Esophagus mucosa (tissue), 1 donor: Measurements from ENCODE around the gene LHFPL2. TPM values are rescaled to one million over a fixed set of nuclear protein-coding genes. Genes with fewer than 3 reads are reported as not detected.
"Not testable (repeated sequence)": the region's sequence is repeated elsewhere in the genome, so short reads cannot be mapped to it uniquely, and the experiment has no call there.

Experiments used
- ATAC-seq: fragments of 200-7000 bp; cut with Tn5 transposase; one replicate; pipeline ENCODE4 v1.9.1; 2020
- total RNA-seq: library from RNA; stranded (reverse); gene quantifications from one replicate; pipeline ENCODE4 v1.2.4, GENCODE V29; 2023
- donor health status: DM: yes; HTN: yes; CAD: no.

The LHFPL2 gene
- total RNA-seq, 1 donor from 2014 or later: 3.7 TPM

- ATAC-seq: no peak
Observed at GRCh38 chr5:78639791-78640190, 8.8 kb downstream of the LHFPL2 start.

- ATAC-seq: no peak
Observed at GRCh38 chr5:78638973-78639669, 9.5 kb downstream of the LHFPL2 start.

GRCh38 chr5:78638423-78638822 is 10.1 kb downstream of the LHFPL2 start:
- ATAC-seq: peak; percentile 98

- no peak for ATAC-seq
Observed at GRCh38 chr5:78637468-78637867, 11.1 kb downstream of the LHFPL2 start.

- ATAC-seq: no peak
Observed at GRCh38 chr5:78636682-78637081, 11.9 kb downstream of the LHFPL2 start.

GRCh38 chr5:78634634-78635033 is 13.9 kb downstream of the LHFPL2 start:
- no peak for ATAC-seq

GRCh38 chr5:78634229-78634628 is 14.3 kb downstream of the LHFPL2 start:
- no peak for ATAC-seq

GRCh38 chr5:78633700-78634099 is 14.9 kb downstream of the LHFPL2 start:
- ATAC-seq: no peak

- no peak for ATAC-seq
Observed at GRCh38 chr5:78632467-78632866, 16.1 kb downstream of the LHFPL2 start.

- ATAC-seq: no peak
Observed at GRCh38 chr5:78631931-78632330, 16.6 kb downstream of the LHFPL2 start.

GRCh38 chr5:78630047-78630446 is 18.5 kb downstream of the LHFPL2 start:
- ATAC-seq: no peak

- ATAC-seq: no peak
Observed at GRCh38 chr5:78629624-78630023, 18.9 kb downstream of the LHFPL2 start.

- ATAC-seq: no peak
Observed at GRCh38 chr5:78628270-78628992, 20.1 kb downstream of the LHFPL2 start.

GRCh38 chr5:78627766-78628165 is 20.8 kb downstream of the LHFPL2 start:
- ATAC-seq: no peak

- ATAC-seq: peak; percentile 38
Observed at GRCh38 chr5:78627175-78627574, 21.4 kb downstream of the LHFPL2 start.

- no peak for ATAC-seq
Observed at GRCh38 chr5:78626009-78626571, 22.5 kb downstream of the LHFPL2 start.

- ATAC-seq: no peak
Observed at GRCh38 chr5:78624992-78625391, 23.6 kb downstream of the LHFPL2 start.

GRCh38 chr5:78624011-78624541 is 24.5 kb downstream of the LHFPL2 start:
- no peak for ATAC-seq

GRCh38 chr5:78622302-78622971 is 26.1 kb downstream of the LHFPL2 start:
- no peak for ATAC-seq

GRCh38 chr5:78621291-78621738 is 27.3 kb downstream of the LHFPL2 start:
- peak; percentile 71 for ATAC-seq

GRCh38 chr5:78620119-78620518 is 28.5 kb downstream of the LHFPL2 start:
- not testable (repeated sequence) for ATAC-seq

- no peak for ATAC-seq
Observed at GRCh38 chr5:78618303-78618702, 30.3 kb downstream of the LHFPL2 start.

GRCh38 chr5:78615697-78616096 is 32.9 kb downstream of the LHFPL2 start:
- peak; percentile 76 for ATAC-seq
